Right lobe of liver (tissue), 6 donors: ENCODE measurements around the gene STING1. TPM values are rescaled to one million over a fixed set of nuclear protein-coding genes. Genes with fewer than 3 reads are reported as not detected.

ENCODE experiments used
- ATAC-seq, 4 donors: fragments of 200-7000 bp; cut with Tn5 transposase; one replicate each; pipeline ENCODE4 v1.9.1; 2020; ENCODE audit warnings: mild to moderate bottlenecking in 4 of 4, moderate library complexity in 4 of 4
- DNase-seq, 3 donors: peaks; one replicate each; pipeline ENCODE4 v3.0.0-alpha.2; 2020
- H3K27ac ChIP-seq, 3 donors: fragments of 200-600 bp; one replicate each; pipeline ENCODE4 v1.8.0; 2022
- H3K27me3 ChIP-seq, 2 donors: fragments of 200-600 bp; one replicate each; pipeline ENCODE4 v1.8.0; 2022
- H3K36me3 ChIP-seq, 4 donors: fragments of 200-600 bp; sonication (generic) in 1 of 4; one replicate each; pipeline versions ENCODE4 v1.5.1 to v1.8.0; 2017 to 2022; ENCODE audit warnings: control low read depth in 1 of 4
- H3K4me1 ChIP-seq, 4 donors: fragments of 200-600 bp; sonication (generic) in 1 of 4; one replicate each; pipeline versions ENCODE4 v1.5.1 to v1.8.0; 2017 to 2022; ENCODE audit warnings: control low read depth in 1 of 4
- H3K4me3 ChIP-seq, 3 donors: fragments of 200-600 bp; one replicate each; pipeline ENCODE4 v1.8.0; 2022
- H3K9me3 ChIP-seq, 4 donors: fragments of 200-600 bp; sonication (generic) in 1 of 4; one replicate each; pipeline versions ENCODE4 v1.5.1 to v1.8.0; 2017 to 2022; ENCODE audit warnings: control low read depth in 1 of 4
- POLR2A ChIP-seq: fragments of 450-650 bp; IDR thresholded peaks from one replicate; pipeline ENCODE4 v1.6.1; 2017; ENCODE audit warnings: antibody characterized with exemption, mild to moderate bottlenecking
- WGBS: methylation state at CpG from one replicate; pipeline ENCODE4 v1.1.6; 2018; ENCODE audit warnings: low coverage, low lambda C conversion rate; ENCODE audit not compliant: insufficient coverage; ENCODE audit errors: missing lambda C conversion rate; 5-methylcytosine and 5-hydroxymethylcytosine counted together
- intact Hi-C, 2 donors: fragments of 100-400 bp; cut with DNase I; formaldehyde crosslinking; loops; one replicate each; pipeline versions ENCODE4 v1.11.2 to v1.14.1; 2022
- total RNA-seq, 6 experiments: library from RNA; depleted of rRNA in 2 of 6; stranded (reverse); fragments of >200 nt in 2 of 6; fragmentation: NEBNext Ultra II Directional in 3 of 6; extraction: Animal tissue kit (Norgen Biotek cat#: 25700) in 3 of 6; gene quantifications; one replicate each; pipeline versions ENCODE4 v1.1.0 to v1.2.4, GENCODE V29; 2016 to 2023
- TF ChIP-seq, protein P1 (sequence below), 4 donors: fragments of 200-600 bp in 3 of 4; fragments of 450-650 bp in 1 of 4; IDR thresholded peaks; one replicate each; pipeline versions ENCODE4 v1.5.1 to v1.8.0; 2016 to 2022; ENCODE audit warnings: antibody characterized with exemption in 4 of 4, mild to moderate bottlenecking in 2 of 4
- donor health status: DM: no; HTN: yes; CAD: no.
- donor health status: DM: no; HTN: no; CAD: no.
- donor health status: DM: no; HTN: no; CAD: no.
- donor health status: DM: no; HTN: yes; CAD: no.
- donor health status: DM: no; HTN: yes; CAD: no.

STING1 gene
- total RNA-seq, 6 experiments from 2014 or later = 4.9 to 11.3 (median 7.0) TPM

DNA sequence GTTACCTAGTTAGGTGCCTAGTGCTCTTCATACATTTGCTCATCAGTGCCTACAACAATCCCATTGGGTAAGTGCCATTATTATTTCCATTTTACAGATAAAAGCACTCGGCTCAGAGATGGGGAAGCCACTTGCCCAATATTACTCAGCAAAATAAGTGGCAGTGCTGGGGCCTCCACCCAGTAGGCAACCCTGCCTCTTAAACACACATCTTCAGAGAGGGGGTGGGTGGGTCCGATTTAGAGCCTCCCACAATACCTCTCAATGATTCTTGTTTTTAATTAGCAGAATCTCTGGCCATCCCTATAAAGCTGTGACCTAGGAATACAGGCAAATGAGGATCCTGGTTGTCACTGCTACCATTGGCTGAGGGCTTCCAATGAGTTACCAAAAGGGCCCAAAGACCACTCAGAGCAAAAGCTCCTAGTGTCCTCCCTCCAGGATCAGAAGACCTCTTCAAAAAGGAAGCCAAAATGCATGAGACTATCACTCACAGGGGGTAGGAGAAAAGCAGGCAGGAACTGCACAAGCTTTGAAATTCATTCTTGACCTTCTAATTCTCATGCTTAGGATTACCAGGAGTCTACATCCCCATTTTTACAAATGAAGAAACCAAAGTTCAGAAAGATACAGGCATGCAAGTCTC is 42.5 kb upstream of the STING1 start:
- Histone ChIP-seq H3K4me1 (no peaks in the 10 kb centered on the region), H3K36me3 (no peaks in the 10 kb centered on the region), H3K9me3 (no peaks in the 10 kb centered on the region), H3K27ac (no peak overlapping the region), H3K27me3 (no peaks in the 10 kb centered on the region), H3K4me3 (no peak overlapping the region)
- 38% methylated on average over 2 of the region's 2 CpGs for WGBS
- DNase-seq (no peak), ATAC-seq (no peak)
- intact Hi-C loops = no loop called here
- TF ChIP-seq POLR2A = no peak
- TF ChIP-seq, protein P1, sequence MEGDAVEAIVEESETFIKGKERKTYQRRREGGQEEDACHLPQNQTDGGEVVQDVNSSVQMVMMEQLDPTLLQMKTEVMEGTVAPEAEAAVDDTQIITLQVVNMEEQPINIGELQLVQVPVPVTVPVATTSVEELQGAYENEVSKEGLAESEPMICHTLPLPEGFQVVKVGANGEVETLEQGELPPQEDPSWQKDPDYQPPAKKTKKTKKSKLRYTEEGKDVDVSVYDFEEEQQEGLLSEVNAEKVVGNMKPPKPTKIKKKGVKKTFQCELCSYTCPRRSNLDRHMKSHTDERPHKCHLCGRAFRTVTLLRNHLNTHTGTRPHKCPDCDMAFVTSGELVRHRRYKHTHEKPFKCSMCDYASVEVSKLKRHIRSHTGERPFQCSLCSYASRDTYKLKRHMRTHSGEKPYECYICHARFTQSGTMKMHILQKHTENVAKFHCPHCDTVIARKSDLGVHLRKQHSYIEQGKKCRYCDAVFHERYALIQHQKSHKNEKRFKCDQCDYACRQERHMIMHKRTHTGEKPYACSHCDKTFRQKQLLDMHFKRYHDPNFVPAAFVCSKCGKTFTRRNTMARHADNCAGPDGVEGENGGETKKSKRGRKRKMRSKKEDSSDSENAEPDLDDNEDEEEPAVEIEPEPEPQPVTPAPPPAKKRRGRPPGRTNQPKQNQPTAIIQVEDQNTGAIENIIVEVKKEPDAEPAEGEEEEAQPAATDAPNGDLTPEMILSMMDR (IDR thresholded peaks at IDR 0.05) = no peak

DNA sequence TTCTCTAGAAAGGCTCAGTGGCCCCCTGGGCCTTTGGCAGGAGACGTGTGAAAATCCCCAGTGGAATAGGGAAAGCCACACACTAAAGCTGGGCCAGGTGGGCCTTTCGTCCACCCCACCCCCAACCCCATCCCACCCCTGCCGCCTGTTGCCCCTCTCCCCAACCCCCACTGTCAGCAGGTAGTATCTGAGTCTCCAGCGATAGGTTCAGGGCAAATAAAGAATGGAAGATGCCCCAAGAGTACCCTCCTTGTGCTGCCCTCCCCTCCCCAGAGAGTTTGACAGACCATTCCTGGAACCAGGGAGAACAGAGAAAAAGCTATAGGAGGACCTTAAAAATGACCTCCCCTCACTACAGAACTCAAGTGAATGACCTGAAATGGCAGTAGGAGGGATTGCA is 41.9 kb upstream of the STING1 start:
- intact Hi-C loops = no loop called here
- no peak for TF ChIP-seq POLR2A
- TF ChIP-seq, protein P1 (IDR thresholded peaks at IDR 0.05) = no peak
- whole genome bisulfite sequencing = 33% methylated on average over 1 of the region's 4 CpGs
- H3K27me3 ChIP-seq = no peaks in the 10 kb centered on the region
- H3K27ac ChIP-seq = no peak overlapping the region
- H3K9me3 ChIP-seq = no peaks in the 10 kb centered on the region
- no peak for ATAC-seq
- H3K36me3 ChIP-seq = no peaks in the 10 kb centered on the region
- no peak for DNase-seq
- H3K4me1 ChIP-seq = no peaks in the 10 kb centered on the region
- no peak overlapping the region for H3K4me3 ChIP-seq

DNA sequence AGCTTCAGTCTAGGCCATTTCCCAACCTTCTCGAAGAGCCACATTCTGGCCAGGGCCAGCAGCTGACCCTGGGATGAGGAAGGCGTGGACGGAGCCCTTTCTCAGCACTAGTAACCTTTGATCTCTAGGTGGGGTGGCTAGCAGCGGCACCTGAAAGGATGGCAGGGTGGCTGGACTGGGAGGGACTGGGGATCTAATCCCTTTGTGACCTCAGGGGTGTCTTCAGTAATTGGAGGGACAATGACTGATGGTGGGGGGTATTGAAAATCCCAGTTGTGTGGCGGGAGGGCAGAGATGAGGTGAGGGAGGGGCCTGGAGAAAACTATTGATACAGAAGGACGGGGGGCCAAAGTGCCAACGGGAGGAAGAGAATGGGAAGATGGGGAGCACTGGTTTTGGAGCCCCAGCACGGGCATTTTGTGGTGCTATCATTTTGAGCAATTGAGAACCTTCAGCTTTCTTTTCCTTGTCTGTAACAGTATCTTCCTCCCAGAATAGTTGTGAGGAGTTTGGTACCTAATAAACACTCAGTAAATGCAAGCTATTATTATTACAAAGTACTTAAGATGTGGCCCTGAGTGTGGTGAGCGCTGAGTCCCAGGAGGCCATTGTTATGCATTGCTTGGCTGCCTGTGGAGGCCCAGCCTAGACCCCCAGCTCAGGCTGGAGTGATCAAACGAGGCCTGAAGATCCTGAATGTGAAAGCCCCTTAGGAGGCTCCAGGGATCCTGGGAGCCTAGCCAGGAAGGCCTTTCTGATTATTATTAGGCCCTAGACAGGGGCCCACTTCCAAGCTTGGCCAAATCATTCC is 41.3 kb upstream of the STING1 start:
- H3K27ac ChIP-seq = no peak overlapping the region
- no peaks in the 10 kb centered on the region for H3K9me3 ChIP-seq
- H3K4me1 ChIP-seq = no peaks in the 10 kb centered on the region
- ATAC-seq (no peak), DNase-seq (no peak)
- H3K4me3 ChIP-seq = no peak overlapping the region
- TF ChIP-seq, protein P1 (IDR thresholded peaks at IDR 0.05) = no peak
- TF ChIP-seq POLR2A = no peak
- intact Hi-C loops = no loop called here
- no peaks in the 10 kb centered on the region for H3K36me3 ChIP-seq
- H3K27me3 ChIP-seq = no peaks in the 10 kb centered on the region
- 85% methylated on average over 6 of the region's 10 CpGs for WGBS

DNA sequence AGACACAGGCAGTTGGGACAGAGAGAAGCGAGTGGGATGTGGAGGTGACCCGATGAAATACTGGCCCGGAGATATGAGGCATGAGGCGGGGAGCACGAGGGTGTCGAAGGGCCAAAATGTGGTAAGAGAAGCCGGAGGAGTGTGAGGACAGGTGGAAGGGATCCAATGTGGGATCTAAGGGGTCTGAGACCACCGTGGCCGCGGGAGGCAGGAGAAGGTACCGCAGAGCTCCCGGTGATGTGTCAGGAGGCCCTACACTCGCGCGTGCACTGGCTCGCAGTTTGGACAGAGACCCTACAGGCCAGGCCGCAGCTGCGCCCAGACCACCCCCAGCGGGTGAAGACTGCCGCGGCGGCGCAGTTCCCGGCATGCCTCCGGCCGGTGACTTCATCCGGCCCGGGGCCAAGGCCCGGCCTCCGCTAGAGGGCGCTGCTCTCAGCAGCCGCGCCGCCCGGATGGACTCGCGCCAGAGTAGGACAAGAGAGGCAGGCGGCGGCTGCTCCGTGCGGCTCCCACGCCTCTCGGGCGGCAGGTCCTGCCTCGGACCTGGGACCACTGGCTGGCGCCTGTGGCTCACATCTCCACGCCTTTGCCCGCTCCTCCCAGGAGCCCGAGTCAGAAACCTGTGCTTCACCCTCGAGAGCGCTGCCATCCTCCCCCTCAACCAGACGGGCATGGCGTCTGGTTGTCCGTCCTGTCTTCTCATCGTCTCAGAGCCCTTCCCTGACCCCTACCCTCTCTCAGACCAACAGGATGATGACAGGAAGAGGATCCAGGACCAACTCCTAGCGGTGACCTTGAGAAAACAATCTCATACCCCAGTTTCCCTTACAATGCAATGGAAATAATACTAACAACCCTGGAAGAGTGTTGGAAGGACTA is 35.4 kb upstream of the STING1 start:
- Histone ChIP-seq H3K4me3 (peak overlapping the region; percentile 49 to 64 (median 58)), H3K9me3 (no peaks in the 10 kb centered on the region), H3K4me1 (no peaks in the 10 kb centered on the region), H3K27me3 (no peaks in the 10 kb centered on the region), H3K36me3 (no peaks in the 10 kb centered on the region), H3K27ac (peak overlapping the region; percentile 67 to 95 (median 78))
- TF ChIP-seq, protein P1 (IDR thresholded peaks at IDR 0.05) = peak; percentile 99 to 100 (median 99)
- peak; percentile 71 for TF ChIP-seq POLR2A
- WGBS = 13% methylated on average over 12 of the region's 56 CpGs
- intact Hi-C loops = no loop called here
- ATAC-seq (peak; percentile 90 to 96 (median 92)), DNase-seq (peak; percentile 91 to 93 (median 93))
